Thyroid gland (tissue), 4 donors: ENCODE data around the gene SUB1.

ENCODE experiments used
- CTCF ChIP-seq, 6 experiments: fragments of 200-600 bp in 3 of 6; fragments of 450-650 bp in 3 of 6; sonication (generic) in 3 of 6; IDR thresholded peaks; one replicate each; pipeline ENCODE4 v1.5.1; 2016 to 2019; ENCODE audit warnings: antibody characterized with exemption in 6 of 6, mild to moderate bottlenecking in 2 of 6, inconsistent platforms in 1 of 6, moderate library complexity in 1 of 6
- POLR2A ChIP-seq, 2 donors: fragments of 450-650 bp; IDR thresholded peaks; one replicate each; pipeline ENCODE4 v1.6.1; 2017; ENCODE audit warnings: antibody characterized with exemption in 2 of 2, mild to moderate bottlenecking in 2 of 2, moderate library complexity in 1 of 2

DNA sequence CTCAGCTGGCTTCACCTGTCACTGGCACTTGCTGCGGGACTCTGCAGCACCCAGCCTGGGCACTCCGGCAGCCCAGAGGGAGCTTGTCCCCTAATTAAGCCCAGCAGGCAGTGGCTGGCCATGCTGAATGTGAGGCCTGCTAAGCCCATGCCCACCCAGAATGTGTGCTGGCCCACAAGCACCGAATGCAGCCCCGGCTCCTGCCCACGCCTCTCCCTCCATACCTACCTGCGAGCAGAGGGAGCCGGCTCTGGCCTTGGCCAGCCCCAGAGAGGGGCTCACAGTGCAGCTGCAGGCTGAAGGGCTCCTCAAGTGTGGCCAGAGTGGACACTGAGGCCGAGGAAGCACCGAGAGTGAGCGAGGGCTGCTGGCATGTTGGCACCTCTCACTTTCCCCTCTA is 32.4 kb upstream of the SUB1 start:
- TF ChIP-seq CTCF (IDR thresholded peaks at IDR 0.05) (no peak), POLR2A (IDR thresholded peaks at IDR 0.05) (no peak)
